ENCODE data around the gene CCDC171. TPM values are rescaled to one million over a fixed set of nuclear protein-coding genes. Genes with fewer than 3 reads are reported as not detected.

Gene CCDC171
- total and polyA plus RNA-seq, 2 experiments from 2014 or later, result 0.73 to 2.9 TPM

GRCh38 chr9:16010221-16010620 lies 457.4 kb downstream of the CCDC171 start:
- TF ChIP-seq EZH2 (IDR thresholded peaks at IDR 0.05; ENCODE audit: borderline replicate concordance) (no peak), EZH2phosphoT487 (IDR thresholded peaks at IDR 0.05; ENCODE audit: low read depth, severe bottlenecking, unreplicated experiment) (no peak), CTCF (IDR thresholded peaks at IDR 0.05; ENCODE audit: poor library complexity) (no peak)
- 84% methylated on average over 4 of the region's 4 CpGs for WGBS (ENCODE audit: low lambda C conversion rate, missing lambda C conversion rate)
- no peak for DNase-seq (ENCODE audit: low spot score)
- no peaks in the 10 kb centered on the region for H3K79me2 ChIP-seq
- no peak overlapping the region for H2AFZ ChIP-seq
- H3K4me1 ChIP-seq (ENCODE audit: insufficient read depth), result no peaks in the 10 kb centered on the region
- H4K20me1 ChIP-seq (ENCODE audit: insufficient read depth, poor library complexity, severe bottlenecking), result no peaks in the 10 kb centered on the region
- no peak overlapping the region for H3K27ac ChIP-seq
- no peak overlapping the region for H3K4me3 ChIP-seq
- no peaks in the 10 kb centered on the region for H3K36me3 ChIP-seq (replicated peaks; ENCODE audit: insufficient read depth, low read depth)
- H3K27me3 ChIP-seq, result no peaks in the 10 kb centered on the region
- no peak overlapping the region for H3K4me2 ChIP-seq
- no peaks in the 10 kb centered on the region for H3K9me3 ChIP-seq (ENCODE audit: low read depth)
- H3K9me2 ChIP-seq (replicated peaks; ENCODE audit: insufficient read depth), result no peaks in the 10 kb centered on the region

GRCh38 chr9:16012621-16013020 lies 459.8 kb downstream of the CCDC171 start:
- no peak overlapping the region for H2AFZ ChIP-seq

GRCh38 chr9:16013366-16013765 lies 460.5 kb downstream of the CCDC171 start:
- H3K9me3 ChIP-seq (ENCODE audit: low read depth), result no peaks in the 10 kb centered on the region
- H3K27ac ChIP-seq, result no peak overlapping the region
- H3K79me2 ChIP-seq, result no peaks in the 10 kb centered on the region
- no peak overlapping the region for H3K4me2 ChIP-seq
- no peak overlapping the region for H3K4me3 ChIP-seq
- H3K27me3 ChIP-seq, result no peaks in the 10 kb centered on the region
- H3K4me1 ChIP-seq (ENCODE audit: insufficient read depth), result no peaks in the 10 kb centered on the region
- no peak for DNase-seq (ENCODE audit: low spot score)
- 92% methylated on average over 5 of the region's 5 CpGs for WGBS (ENCODE audit: low lambda C conversion rate, missing lambda C conversion rate)
- no peak overlapping the region for H2AFZ ChIP-seq
- no peaks in the 10 kb centered on the region for H3K36me3 ChIP-seq (replicated peaks; ENCODE audit: insufficient read depth, low read depth)
- no peaks in the 10 kb centered on the region for H4K20me1 ChIP-seq (ENCODE audit: insufficient read depth, poor library complexity, severe bottlenecking)
- no peaks in the 10 kb centered on the region for H3K9me2 ChIP-seq (replicated peaks; ENCODE audit: insufficient read depth)
- TF ChIP-seq EZH2phosphoT487 (IDR thresholded peaks at IDR 0.05; ENCODE audit: low read depth, severe bottlenecking, unreplicated experiment) (no peak), CTCF (IDR thresholded peaks at IDR 0.05; ENCODE audit: poor library complexity) (no peak), EZH2 (IDR thresholded peaks at IDR 0.05; ENCODE audit: borderline replicate concordance) (no peak)

More at GRCh38 chr9:16012621-16013020, 459.8 kb downstream of the CCDC171 start:
- TF ChIP-seq EZH2 (IDR thresholded peaks at IDR 0.05; ENCODE audit: borderline replicate concordance), result no peak
- no peak for TF ChIP-seq EZH2phosphoT487 (IDR thresholded peaks at IDR 0.05; ENCODE audit: low read depth, severe bottlenecking, unreplicated experiment)
- TF ChIP-seq CTCF (IDR thresholded peaks at IDR 0.05; ENCODE audit: poor library complexity), result no peak
- Histone ChIP-seq H3K9me2 (replicated peaks; ENCODE audit: insufficient read depth) (no peaks in the 10 kb centered on the region), H3K27me3 (no peaks in the 10 kb centered on the region), H3K27ac (no peak overlapping the region), H3K4me2 (no peak overlapping the region), H3K36me3 (replicated peaks; ENCODE audit: insufficient read depth, low read depth) (no peaks in the 10 kb centered on the region), H3K79me2 (no peaks in the 10 kb centered on the region), H3K4me1 (ENCODE audit: insufficient read depth) (no peaks in the 10 kb centered on the region), H3K9me3 (ENCODE audit: low read depth) (no peaks in the 10 kb centered on the region), H4K20me1 (ENCODE audit: insufficient read depth, poor library complexity, severe bottlenecking) (no peaks in the 10 kb centered on the region), H3K4me3 (no peak overlapping the region)
- no peak for DNase-seq (ENCODE audit: low spot score)
- 81% methylated on average over 2 of the region's 2 CpGs for WGBS (ENCODE audit: low lambda C conversion rate, missing lambda C conversion rate)

GRCh38 chr9:16013826-16014225 lies 461.0 kb downstream of the CCDC171 start:
- H3K9me2 ChIP-seq (replicated peaks; ENCODE audit: insufficient read depth), result no peaks in the 10 kb centered on the region
- no peaks in the 10 kb centered on the region for H3K27me3 ChIP-seq
- WGBS (ENCODE audit: low lambda C conversion rate, missing lambda C conversion rate), result 74% methylated on average over 1 of the region's 1 CpG
- no peak overlapping the region for H3K4me3 ChIP-seq
- no peak overlapping the region for H3K4me2 ChIP-seq
- no peaks in the 10 kb centered on the region for H4K20me1 ChIP-seq (ENCODE audit: insufficient read depth, poor library complexity, severe bottlenecking)
- H3K36me3 ChIP-seq (replicated peaks; ENCODE audit: insufficient read depth, low read depth), result no peaks in the 10 kb centered on the region
- H3K79me2 ChIP-seq, result no peaks in the 10 kb centered on the region
- TF ChIP-seq EZH2 (IDR thresholded peaks at IDR 0.05; ENCODE audit: borderline replicate concordance), result no peak
- TF ChIP-seq EZH2phosphoT487 (IDR thresholded peaks at IDR 0.05; ENCODE audit: low read depth, severe bottlenecking, unreplicated experiment), result no peak
- TF ChIP-seq CTCF (IDR thresholded peaks at IDR 0.05; ENCODE audit: poor library complexity), result no peak
- H2AFZ ChIP-seq, result no peak overlapping the region
- no peak overlapping the region for H3K27ac ChIP-seq
- DNase-seq (ENCODE audit: low spot score), result no peak
- no peaks in the 10 kb centered on the region for H3K9me3 ChIP-seq (ENCODE audit: low read depth)
- H3K4me1 ChIP-seq (ENCODE audit: insufficient read depth), result no peaks in the 10 kb centered on the region

Data from hepatocyte (in vitro differentiated cells).